HL-60 (cell line): ENCODE results near the gene MXD4.

Experiments used
- DNase-seq, 2 experiments: peaks; one replicate each; pipeline ENCODE4 v3.0.0-alpha.2; 2010 to 2020; ENCODE audit warnings: low read depth in 1 of 2, low spot score in 1 of 2
- H3K27ac ChIP-seq: fragments of 250-450 bp; sonication (Bioruptor Pico); replicated peaks from 2 replicates; pipeline ENCODE4 v1.5.1; 2020; ENCODE audit warnings: mild to moderate bottlenecking, moderate library complexity
- H3K27me3 ChIP-seq: fragments of 250-450 bp; sonication (Bioruptor Pico); 2 replicates; pipeline ENCODE4 v1.5.1; 2021; ENCODE audit warnings: mild to moderate bottlenecking, moderate library complexity; ENCODE audit not compliant: insufficient read depth, poor library complexity, severe bottlenecking
- H3K4me3 ChIP-seq: replicated peaks from 2 replicates; pipeline ENCODE4 v1.5.1; 2011; ENCODE audit warnings: mild to moderate bottlenecking, control low read depth, low read length; ENCODE audit not compliant: insufficient read depth
- CTCF ChIP-seq: IDR thresholded peaks from one replicate; pipeline ENCODE4 v1.5.1; 2011; ENCODE audit warnings: low read length, control low read depth, inconsistent platforms; ENCODE audit not compliant: insufficient read depth
- GABPA ChIP-seq: IDR thresholded peaks from 2 replicates; pipeline ENCODE4 v1.6.1; 2012; ENCODE audit warnings: low read depth
- POLR2AphosphoS5 ChIP-seq: IDR thresholded peaks from 2 replicates; pipeline ENCODE4 v1.6.1; 2012; ENCODE audit warnings: low read depth
- REST ChIP-seq: IDR thresholded peaks from 2 replicates; pipeline ENCODE4 v1.6.1; 2012; ENCODE audit warnings: low read depth; ENCODE audit not compliant: insufficient replicate concordance
- SPI1 ChIP-seq: IDR thresholded peaks from 2 replicates; pipeline ENCODE4 v1.6.1; 2012; ENCODE audit warnings: low read depth, mild to moderate bottlenecking, borderline replicate concordance

The MXD4 gene

GRCh38 chr4:2298532-2298991, 36.7 kb upstream of the MXD4 start:
- Histone ChIP-seq H3K27ac (no peak overlapping the region), H3K4me3 (no peak overlapping the region)
- no peak for DNase-seq

DNA sequence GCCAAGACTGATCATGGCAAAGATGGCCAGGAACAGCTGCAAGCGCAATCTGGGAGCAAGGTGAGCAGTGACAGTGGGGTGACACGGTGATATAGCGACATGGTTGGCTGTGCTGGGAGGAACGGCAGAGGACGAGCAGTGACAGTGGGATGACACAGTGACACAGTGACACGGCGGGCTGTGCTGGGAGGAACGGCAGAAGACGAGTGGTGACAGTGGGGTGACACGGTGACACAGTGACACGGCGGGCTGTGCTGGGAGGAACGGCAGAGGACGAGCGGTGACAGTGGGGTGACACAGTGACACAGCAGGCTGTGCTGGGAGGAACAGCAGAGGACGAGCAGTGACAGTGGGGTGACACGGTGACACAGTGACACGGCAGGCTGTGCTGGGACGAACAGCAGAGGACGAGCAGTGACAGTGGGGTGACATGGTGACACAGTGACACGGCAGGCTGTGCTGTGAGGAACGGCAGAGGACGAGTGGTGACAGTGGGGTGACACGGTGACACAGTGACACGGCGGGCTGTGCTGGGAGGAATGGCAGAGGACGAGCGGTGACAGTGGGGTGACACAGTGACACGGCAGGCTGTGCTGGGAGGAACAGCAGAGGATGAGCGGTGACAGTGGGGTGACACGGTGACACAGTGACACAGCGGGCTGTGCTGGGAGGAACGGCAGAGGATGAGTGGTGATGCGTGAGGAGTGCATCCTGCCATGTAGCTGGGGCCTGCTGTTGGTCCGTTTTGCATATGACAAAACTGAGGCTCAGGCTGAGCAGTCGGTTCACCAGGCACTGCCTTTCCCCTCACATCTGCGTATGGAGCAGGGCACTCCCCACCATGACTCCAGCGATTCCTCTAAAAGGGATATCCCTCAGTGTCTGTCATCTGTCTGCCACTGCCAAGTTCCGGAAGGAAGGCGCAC, 36.0 kb upstream of the MXD4 start:
- Histone ChIP-seq H3K27ac (no peak overlapping the region), H3K4me3 (no peak overlapping the region), H3K27me3 (no peaks in the 10 kb centered on the region)
- no peak for DNase-seq
- no peak for TF ChIP-seq CTCF

More at GRCh38 chr4:2298532-2298991, 36.7 kb upstream of the MXD4 start:
- H3K27me3 ChIP-seq: no peaks in the 10 kb centered on the region
- TF ChIP-seq POLR2AphosphoS5: no peak
- TF ChIP-seq REST: no peak
- TF ChIP-seq CTCF: no peak
- TF ChIP-seq SPI1: no peak
- no peak for TF ChIP-seq GABPA

DNA sequence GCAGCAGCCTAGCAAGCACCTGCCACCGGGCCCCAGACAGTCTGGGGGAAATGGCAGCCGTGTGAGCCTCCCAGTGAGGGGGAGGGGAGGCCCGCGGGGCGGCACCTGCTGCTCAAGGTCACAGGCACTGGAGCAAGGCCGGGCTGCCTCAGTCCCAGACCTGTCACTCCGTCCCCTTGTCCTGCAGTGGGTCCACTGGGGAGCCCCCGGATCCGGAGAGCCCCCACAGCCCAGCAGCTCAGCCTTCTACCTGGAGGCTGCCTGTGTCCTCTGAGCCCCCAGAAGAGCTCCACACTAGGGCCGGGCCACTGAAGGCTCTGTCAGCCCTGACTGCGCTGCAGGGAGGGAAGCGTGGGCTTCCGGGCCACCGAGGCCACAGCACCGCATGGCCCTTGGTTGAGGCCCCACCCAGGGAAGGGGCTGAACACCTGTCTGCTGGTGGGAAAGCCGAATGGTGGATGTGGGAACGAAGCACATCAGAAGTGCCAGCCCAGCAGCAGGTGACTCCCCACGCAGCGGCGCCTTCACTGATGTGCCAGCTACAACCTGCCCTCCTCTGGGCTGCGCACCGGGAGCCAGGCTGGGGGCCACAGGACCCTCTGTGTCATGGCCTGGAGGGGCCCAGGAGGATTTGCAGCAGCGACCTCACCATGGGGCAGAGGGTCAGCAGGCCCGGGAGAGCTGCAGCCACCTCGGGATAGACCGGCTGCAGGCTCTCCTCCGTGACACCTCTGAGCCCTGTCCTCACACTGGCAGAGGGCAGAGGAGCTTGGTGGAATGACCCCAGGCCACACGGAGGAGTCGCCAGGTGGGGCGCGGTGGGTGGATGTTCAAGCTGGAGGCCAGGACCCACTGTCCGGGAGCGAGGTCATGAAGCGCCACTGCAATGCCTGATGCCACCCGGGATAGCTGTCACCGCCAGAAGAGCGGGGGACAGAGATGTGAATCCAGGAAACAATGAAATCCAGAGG, 35.0 kb upstream of the MXD4 start:
- no peak for TF ChIP-seq CTCF
- no peak for TF ChIP-seq SPI1
- no peak for TF ChIP-seq POLR2AphosphoS5
- no peak for TF ChIP-seq REST
- TF ChIP-seq GABPA: no peak
- Histone ChIP-seq H3K4me3 (no peak overlapping the region), H3K27ac (no peak overlapping the region), H3K27me3 (no peaks in the 10 kb centered on the region)
- DNase-seq: no peak
